GM19099 (cell line): ENCODE measurements around the gene DTWD1.

Experiments used
- POLR2A ChIP-seq: IDR thresholded peaks from 3 replicates; pipeline ENCODE4 v1.6.1; 2011; ENCODE audit warnings: low read depth; ENCODE audit not compliant: insufficient read length; ENCODE audit errors: extremely low read depth

The DTWD1 gene

DNA sequence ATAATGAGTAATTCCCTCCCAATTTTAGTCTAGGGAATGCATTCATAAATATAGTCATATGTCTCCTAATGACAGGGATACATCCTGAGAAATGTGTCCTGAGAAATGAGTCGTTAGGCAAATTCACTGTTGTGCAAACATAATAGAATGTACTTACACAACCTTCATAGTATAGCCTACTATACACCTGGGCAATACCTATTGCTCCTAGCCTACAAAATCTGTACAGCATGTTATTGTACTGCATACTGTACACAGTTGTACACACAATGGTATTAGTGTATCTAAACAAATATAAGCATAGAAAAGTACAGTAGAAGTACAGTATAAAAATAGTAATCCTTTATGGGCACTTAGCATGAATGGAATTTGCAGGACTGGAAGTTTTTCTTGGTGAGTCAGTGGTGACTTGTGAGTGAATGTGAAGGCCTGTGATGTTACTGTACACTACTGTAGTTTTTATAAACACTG lies 6.6 kb downstream of the DTWD1 start:
- TF ChIP-seq POLR2A = no peak

DNA sequence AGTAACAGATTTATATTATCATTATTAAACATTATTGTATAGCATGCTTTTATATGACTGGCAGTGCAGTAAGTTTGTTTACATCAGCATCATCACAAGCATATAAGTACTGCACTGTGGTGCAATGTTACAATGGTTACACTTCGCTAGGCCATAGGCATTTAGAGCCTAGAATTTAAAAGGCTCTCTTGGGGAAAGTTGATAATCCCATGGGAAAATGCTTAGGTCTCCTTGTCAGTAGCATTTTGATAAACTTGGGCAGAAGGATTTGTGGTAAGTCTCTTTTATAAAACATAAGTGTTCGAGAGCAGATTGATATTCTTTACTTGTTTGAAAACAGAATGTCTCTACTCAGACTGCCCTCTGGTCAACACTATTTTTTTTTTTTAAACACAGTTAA lies 7.5 kb downstream of the DTWD1 start:
- TF ChIP-seq POLR2A = no peak

DNA sequence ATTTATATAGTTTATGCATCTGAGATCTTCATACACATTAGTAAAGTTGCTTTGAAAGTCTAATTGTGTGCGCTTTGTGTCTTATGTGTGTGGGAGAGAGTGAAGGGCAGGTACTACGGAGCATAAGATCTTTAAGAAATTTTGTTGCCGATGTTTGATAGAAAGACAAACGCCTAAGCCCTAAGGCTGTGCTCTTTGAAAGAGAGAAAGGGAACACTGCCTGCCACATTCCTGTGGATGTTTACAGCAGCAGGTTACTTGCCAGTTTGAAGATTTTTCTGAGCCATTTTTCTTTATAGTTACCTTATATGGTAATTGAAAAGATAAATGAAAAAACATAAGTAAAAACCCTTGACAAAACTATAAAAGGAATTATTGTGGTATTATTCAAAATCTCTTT lies 17.0 kb downstream of the DTWD1 start:
- no peak for TF ChIP-seq POLR2A

DNA sequence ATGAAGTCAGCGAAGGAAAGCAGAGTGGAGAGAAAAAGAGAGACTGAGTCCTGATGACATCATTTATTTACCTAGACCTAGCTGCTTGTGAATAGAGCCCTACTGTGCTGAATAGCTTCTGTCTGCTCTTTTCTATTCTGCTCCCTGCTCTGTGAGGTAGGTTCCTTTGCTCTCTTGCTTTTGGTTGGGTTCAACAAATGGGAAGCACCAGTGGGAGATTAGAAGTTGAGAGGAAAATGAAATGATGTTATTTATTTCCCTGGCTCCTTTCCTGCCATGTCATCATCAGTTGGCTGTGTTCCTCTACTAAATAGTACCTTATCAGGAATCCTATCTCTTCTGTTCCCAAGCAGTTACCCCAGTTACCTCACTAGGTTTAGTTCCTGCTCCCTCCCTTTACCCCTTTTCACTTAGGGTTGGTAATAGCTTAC lies 23.5 kb downstream of the DTWD1 start:
- no peak for TF ChIP-seq POLR2A

DNA sequence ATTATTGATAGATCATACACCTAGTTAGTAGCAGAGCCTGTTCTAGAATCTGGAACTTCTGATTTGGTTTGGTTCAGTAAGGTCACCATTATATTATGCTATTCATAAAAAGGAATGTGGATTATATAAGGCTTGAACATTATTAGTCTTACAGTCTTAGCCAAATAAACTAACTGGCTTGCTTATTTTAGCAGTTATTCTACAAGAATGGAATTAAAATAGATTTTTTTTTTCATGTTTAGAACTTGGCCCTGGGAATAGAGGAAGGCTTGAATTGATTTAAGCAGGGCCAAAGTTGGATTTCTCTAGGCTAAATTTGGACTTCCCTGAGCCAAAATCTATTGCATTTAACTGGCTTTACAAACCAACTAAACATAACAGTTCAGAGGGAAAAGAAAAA lies 24.4 kb downstream of the DTWD1 start:
- TF ChIP-seq POLR2A = no peak

DNA sequence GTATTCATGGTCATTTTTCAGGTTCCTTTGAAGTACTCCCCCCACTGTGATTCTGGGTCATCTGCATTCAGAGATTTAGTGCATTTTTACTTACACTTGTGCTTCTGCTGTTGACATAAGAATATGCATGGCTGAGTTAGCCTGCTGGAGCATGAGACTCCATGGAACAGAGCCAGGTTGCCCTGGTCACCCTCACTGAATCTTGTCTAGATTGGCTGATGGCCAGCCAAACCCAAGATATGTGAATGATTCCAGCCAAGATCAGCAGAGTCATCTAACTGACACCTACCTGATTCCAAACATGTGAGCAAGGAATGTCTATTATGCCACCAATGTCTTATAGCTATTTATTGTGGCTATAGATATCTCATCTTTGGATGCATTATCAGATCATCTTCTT lies 25.1 kb downstream of the DTWD1 start:
- TF ChIP-seq POLR2A = no peak

DNA sequence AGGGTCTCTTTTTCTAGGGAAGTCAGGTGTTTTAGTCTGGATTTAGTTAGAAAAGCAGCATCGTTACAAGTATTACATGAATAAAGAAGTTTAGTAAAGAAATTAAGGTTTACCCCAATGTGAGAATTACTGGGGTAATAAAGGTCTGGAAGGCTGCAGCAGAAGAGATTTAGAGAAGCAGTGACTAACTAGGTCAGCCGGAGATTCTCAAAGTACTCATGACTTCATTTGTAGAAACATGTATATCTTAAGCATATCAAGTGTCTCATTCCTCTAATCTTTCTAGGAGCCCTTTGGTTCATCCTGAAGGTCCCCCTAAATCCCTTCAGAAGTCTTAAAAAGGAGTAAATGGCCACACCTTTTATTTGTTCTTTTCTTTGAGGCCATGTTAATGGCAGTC lies 26.0 kb downstream of the DTWD1 start:
- no peak for TF ChIP-seq POLR2A

DNA sequence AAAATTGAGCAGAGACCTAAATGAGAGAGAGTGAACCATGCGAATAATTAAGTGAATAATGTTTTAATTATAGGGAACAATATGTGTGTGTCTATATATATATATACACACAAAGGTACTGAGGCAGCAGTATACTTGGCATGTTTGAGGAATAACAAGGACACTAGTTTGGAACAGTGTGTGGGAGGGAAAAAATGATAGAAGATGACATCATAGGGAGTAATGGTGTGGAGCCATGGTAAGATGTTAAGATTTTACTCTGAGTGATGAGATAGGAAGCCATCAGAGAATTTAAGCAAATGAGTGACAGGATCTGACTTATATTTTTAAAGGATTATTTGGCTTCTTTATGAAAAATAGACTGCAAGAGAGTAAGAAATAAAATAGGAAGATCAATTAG lies 29.1 kb downstream of the DTWD1 start:
- no peak for TF ChIP-seq POLR2A

DNA sequence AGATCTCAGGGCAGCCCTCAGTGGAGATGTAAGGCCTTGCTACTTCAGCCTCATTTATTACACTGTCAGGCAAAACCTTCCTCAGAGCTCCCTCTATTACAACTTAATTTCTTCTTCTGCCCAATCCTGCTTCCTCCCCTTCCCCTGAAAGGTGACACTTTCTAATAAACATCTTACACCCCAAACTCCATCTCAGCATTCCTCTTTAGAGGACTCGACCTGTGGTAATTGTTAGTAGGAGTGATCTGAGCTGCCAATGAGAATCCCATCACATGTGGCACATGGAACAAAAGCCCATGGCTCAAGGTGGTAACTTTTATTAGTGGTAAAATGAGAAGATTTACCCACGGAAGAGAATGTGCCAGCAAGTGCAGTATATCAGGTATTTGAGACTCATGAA lies 29.8 kb downstream of the DTWD1 start:
- no peak for TF ChIP-seq POLR2A

DNA sequence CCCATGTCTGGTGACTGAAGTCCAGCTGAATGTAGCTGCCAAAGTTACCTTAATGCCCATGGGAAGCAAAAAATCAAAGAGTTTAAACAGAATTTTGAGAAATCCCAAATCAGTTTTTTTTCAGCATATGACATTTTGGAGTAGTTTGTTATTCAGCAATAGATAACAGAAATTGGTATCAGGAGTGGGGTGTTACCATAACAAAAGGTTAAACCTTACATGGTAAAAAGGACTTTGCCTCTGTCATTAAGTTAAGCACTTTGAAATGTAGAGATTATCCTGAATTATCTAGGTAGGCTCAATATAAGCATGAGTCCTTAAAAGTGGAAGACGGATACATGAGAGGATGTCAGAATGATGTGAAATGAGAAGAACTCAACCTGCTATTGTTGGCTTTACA lies 32.1 kb downstream of the DTWD1 start:
- TF ChIP-seq POLR2A = no peak

DNA sequence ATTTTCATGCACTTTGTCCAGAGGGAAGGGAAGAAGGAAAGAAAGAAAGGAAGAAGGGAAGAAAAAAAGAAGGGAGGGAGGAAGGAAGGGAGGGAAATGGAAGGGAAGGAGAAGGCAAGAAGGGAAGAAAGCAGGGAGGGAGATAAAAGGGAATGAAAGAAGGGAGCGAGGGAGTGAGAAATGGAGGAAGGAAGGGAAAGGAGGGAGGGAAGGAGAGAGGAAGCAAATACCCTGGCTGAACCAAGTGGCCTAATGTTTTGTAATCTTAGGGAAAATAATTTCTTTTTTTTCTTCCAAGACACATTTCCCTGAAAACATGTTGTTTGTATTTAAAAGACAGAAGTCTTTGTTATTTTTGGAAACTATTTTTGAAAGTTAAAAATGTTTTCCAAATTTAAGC lies 35.9 kb downstream of the DTWD1 start:
- no peak for TF ChIP-seq POLR2A

DNA sequence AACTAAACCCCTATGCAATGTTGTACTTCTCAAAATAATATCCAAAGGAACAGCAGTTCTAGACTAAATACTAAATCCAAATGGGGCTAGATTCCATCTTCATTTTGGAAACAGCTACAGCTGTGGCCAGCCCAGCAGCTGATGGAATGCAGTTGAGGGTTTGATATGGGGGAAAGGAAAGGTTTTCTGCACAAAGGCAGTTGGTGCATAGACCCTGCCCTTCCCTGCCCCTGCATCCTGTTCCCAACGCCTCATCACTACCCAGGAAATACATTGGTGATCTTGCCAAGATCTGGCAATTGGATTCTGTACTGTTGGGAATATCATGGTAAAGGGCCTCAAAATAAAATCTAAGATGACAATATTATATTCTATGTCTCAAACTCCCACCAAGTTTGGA lies 43.9 kb downstream of the DTWD1 start:
- no peak for TF ChIP-seq POLR2A

DNA sequence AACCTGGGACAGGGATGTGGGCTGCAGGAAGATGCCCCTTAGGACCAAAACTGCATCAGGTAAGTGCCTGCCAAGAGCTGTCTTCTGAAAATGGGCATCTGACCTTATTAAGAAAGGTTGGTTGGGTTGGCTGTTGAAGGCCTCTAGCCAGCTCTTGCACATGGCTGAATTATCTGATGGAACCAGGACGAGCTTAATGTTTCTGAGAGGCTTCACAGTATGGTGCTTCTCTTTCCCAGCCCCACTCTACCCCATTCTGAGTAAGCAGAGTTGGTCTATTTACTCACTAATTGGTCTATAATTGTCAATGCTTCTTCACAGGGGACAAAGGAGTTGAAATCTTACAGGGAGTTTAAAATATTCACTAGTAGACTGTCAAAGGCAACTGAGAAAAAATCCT lies 48.4 kb downstream of the DTWD1 start:
- TF ChIP-seq POLR2A = no peak

DNA sequence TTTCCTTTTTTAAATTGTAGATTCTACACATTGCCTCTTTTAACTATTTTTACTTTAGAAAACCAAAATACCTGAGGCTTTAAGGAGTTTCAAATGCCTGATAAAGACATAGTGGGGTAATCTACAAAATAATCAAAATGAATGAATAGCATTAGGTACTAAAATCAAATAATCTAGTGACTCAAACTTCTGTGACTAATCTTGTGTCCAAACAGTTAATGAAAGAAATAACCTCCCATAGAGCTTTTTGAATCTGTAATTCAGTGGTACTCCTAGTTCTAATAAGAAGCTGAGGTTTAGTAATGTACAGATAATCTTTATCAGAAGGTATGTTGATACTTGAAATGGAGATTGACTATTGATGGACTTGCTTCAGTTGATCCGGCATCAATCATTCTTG lies 53.0 kb downstream of the DTWD1 start:
- TF ChIP-seq POLR2A = no peak

DNA sequence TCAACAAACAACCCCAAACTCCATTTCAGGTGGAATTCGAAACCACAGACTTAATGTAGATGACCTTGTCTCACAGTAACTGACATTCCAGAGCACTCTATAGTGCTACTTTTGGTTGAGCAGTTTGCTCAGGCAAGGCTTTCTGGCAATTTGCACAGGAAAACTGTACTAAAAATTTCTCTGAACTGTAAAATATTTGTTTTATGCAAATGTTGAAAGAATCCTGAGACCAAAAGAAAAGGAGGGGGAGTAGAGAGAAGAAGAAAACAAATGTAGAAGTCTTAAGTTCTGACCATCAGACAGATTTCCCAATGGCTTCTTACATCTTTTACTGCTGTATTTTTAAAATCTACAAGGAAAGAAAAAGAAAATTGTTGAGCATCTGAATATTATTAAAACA lies 53.5 kb downstream of the DTWD1 start:
- no peak for TF ChIP-seq POLR2A

DNA sequence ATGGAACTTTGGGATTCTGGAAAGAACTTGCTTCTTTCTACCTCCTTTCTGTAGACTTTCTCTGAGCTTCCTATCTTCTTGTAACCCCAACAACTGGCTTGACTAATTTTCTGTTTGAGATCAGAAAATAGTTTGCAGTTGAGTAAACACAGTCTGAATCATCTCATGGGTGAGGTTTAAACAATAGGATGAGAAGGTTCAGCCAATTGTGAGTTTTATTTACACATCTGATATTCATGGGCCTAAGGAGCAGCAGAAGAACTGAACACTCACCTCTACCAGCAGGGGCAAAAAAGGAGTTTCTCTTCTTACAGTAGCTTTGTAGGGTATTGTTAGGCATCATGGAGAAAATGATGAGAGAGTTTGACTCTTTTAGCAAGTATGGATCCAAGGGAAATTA lies 54.2 kb downstream of the DTWD1 start:
- TF ChIP-seq POLR2A = no peak

DNA sequence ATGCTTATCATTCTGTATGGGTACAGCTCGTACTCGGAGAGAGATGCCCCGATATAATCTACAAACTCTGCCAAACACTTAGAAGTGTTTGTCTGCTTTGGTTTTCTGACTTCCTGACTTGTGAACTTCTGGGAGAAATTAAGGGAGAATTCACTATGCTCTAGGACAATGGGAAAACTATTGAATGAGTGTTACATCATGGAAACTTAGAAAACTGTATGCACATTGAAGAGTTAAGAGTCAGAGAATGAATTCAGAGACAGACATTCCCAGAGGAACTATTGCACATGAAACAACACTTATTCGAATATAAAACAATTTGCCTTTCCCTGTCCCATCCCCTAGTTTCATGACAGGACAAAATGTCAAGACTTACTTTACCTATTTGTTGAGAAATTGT lies 57.8 kb downstream of the DTWD1 start:
- no peak for TF ChIP-seq POLR2A

DNA sequence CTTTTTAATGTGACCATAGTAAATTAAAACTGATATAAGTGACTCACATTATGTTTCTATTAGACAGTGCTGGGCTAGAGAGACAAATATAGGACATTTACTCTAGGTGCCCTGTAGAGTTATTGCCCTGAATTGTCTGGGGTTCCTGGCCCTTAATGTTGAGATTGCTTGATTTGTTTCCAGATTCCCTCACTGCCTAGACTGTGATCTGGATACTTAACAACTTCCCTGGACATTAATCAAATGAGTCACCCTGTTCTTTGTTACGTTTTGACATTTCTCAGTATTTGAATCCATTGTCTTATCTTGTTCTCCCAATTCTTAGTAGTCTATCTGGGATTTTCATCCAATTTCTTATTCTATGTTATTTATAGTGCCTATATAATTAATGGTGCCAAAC lies 65.8 kb downstream of the DTWD1 start:
- TF ChIP-seq POLR2A = no peak
